ENCODE measurements around the gene DTX2.

DNA sequence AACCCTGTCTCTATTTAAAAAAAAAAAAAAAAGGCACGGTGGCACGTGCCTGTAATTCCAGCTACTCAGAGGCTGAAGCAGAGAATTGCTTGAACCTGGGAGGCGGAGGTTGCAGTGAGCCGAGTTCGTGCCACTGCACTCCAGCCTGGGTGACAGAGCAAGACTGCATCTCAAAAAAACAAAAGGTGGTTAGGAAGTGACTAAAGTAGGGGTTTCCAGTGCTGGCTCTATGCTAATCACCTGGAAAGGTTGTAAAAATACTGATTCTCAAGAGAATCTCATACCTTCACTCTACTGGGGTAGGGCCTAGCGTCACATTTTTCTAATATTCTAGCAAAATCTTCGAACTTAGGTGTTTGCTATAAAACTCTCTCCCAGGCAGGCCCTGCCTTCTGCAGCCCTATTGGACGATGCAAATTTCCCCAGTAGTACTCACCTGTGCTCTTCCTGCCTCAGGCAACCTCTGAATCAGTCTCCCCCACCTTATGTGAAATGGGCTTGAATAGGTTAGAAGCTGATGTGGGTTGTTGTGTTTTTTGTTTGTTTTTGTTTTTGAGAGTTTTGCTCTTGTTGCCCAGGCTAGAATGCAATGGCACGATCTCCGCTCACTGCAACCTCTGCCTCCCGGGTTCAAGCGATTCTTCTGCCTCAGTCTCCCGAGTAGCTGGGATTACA is 33.2 kb upstream of the DTX2 start:
- TF ChIP-seq, protein P1, sequence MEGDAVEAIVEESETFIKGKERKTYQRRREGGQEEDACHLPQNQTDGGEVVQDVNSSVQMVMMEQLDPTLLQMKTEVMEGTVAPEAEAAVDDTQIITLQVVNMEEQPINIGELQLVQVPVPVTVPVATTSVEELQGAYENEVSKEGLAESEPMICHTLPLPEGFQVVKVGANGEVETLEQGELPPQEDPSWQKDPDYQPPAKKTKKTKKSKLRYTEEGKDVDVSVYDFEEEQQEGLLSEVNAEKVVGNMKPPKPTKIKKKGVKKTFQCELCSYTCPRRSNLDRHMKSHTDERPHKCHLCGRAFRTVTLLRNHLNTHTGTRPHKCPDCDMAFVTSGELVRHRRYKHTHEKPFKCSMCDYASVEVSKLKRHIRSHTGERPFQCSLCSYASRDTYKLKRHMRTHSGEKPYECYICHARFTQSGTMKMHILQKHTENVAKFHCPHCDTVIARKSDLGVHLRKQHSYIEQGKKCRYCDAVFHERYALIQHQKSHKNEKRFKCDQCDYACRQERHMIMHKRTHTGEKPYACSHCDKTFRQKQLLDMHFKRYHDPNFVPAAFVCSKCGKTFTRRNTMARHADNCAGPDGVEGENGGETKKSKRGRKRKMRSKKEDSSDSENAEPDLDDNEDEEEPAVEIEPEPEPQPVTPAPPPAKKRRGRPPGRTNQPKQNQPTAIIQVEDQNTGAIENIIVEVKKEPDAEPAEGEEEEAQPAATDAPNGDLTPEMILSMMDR (IDR thresholded peaks at IDR 0.05), result no peak
- no peak for TF ChIP-seq POLR2A (IDR thresholded peaks at IDR 0.05)
- no peak for TF ChIP-seq EP300 (IDR thresholded peaks at IDR 0.05)

Measured in tibial nerve (tissue), 4 donors.